HCT116 (cell line): ENCODE data around the gene LSAMP. TPM values are rescaled to one million over a fixed set of nuclear protein-coding genes. Genes with fewer than 3 reads are reported as not detected.

Experiments used
- ATAC-seq: fragments of 200-7000 bp; cut with Tn5 transposase; 2 replicates; pipeline ENCODE4 v1.9.1; 2020; ENCODE audit warnings: mild to moderate bottlenecking, moderate library complexity
- BruUV-seq: library from RNA; stranded (reverse); fragments of 400-500 nt; replicated peaks from 2 replicates; lab custom pipeline; 2021; lab: Mats Ljungman, UMichigan
- CTCF ChIA-PET: fragments of 300-600 bp; sonication (Branson Sonifier 250); formaldehyde crosslinking; loops from one replicate; lab custom pipeline; 2021; ENCODE audit warnings: antibody characterized with exemption; lab: Charles Lee
- POLR2A ChIA-PET: fragments of 300-600, 350-600 bp; sonication (Branson Sonifier 250); formaldehyde crosslinking; loops from one replicate; lab custom pipeline; 2021; ENCODE audit warnings: antibody characterized with exemption; lab: Charles Lee
- RAD21 ChIA-PET, 2 experiments: fragments of 300-600 bp; sonication (Branson Sonifier 250); formaldehyde crosslinking; loops; one replicate each; lab custom pipeline; 2023; ENCODE audit warnings: low total read pairs in 2 of 2; ENCODE audit not compliant: uncharacterized antibody in 2 of 2, unreplicated experiment in 2 of 2, low non-redundant PET in 1 of 2; lab: Charles Lee
- DNase-seq: peaks from one replicate; pipeline ENCODE4 v3.0.0-alpha.2; 2010; ENCODE audit warnings: low read depth, low spot score
- H2AFZ ChIP-seq: fragments of 200-600 bp; shearing (Covaris generic), sonication (generic); 2 replicates; pipeline ENCODE4 v1.6.1; 2017; ENCODE audit warnings: low read depth, mixed run types, mixed read lengths, antibody characterized with exemption, low read length; ENCODE audit not compliant: poor library complexity, severe bottlenecking
- H3K27ac ChIP-seq: 2 replicates; pipeline ENCODE4 v1.5.1; 2012; ENCODE audit warnings: low read depth, low read length
- H3K27me3 ChIP-seq: fragments of 200-600 bp; sonication (generic); 2 replicates; pipeline ENCODE4 v1.6.1; 2016; ENCODE audit warnings: mixed run types, low read length, mixed read lengths; ENCODE audit not compliant: insufficient read depth
- H3K36me3 ChIP-seq, 2 experiments: fragments of 200-500 bp in 1 of 2; fragments of 200-600 bp in 1 of 2; sonication (Bioruptor generic) in 1 of 2; sonication (generic) in 1 of 2; 2 replicates each; pipeline versions ENCODE4 v1.5.1 to v1.6.1; 2014 to 2016; ENCODE audit warnings: low read length in 2 of 2, inconsistent platforms in 1 of 2, mixed read lengths in 1 of 2, mixed run types in 1 of 2; ENCODE audit not compliant: insufficient read depth in 2 of 2, control insufficient read depth in 1 of 2
- H3K4me1 ChIP-seq, 2 experiments: fragments of 200-600 bp in 1 of 2; sonication (generic) in 1 of 2; 2 replicates each; pipeline versions ENCODE4 v1.5.1 to v1.6.1; 2012 to 2017; ENCODE audit warnings: low read length in 2 of 2, inconsistent platforms in 1 of 2, mild to moderate bottlenecking in 1 of 2, mixed read lengths in 1 of 2, mixed run types in 1 of 2, moderate library complexity in 1 of 2; ENCODE audit not compliant: insufficient read depth in 2 of 2, control insufficient read depth in 1 of 2
- H3K4me2 ChIP-seq: fragments of 200-600 bp; sonication (generic); 2 replicates; pipeline ENCODE4 v1.6.1; 2017; ENCODE audit warnings: mixed run types, low read length, mixed read lengths
- H3K4me3 ChIP-seq, 2 experiments: fragments of 200-600 bp in 1 of 2; sonication (generic) in 1 of 2; replicated peaks in 1 of 2; 2 replicates each; pipeline ENCODE4 v1.5.1; 2011 to 2016; ENCODE audit warnings: low read length in 2 of 2, control low read depth in 1 of 2, low read depth in 1 of 2, mild to moderate bottlenecking in 1 of 2, mixed read lengths in 1 of 2, mixed run types in 1 of 2
- H3K79me2 ChIP-seq: fragments of 200-600 bp; sonication (generic); 2 replicates; pipeline ENCODE4 v1.6.1; 2017; ENCODE audit warnings: mild to moderate bottlenecking, mixed run types, low read length, moderate library complexity, mixed read lengths; ENCODE audit not compliant: insufficient read depth
- H3K9ac ChIP-seq: fragments of 200-600 bp; sonication (generic); 2 replicates; pipeline ENCODE4 v1.6.1; 2016; ENCODE audit warnings: low read length, mixed read lengths
- H3K9me2 ChIP-seq: fragments of 200-600 bp; sonication (generic), shearing (Covaris generic); 2 replicates; pipeline ENCODE4 v1.6.1; 2017; ENCODE audit warnings: mixed run types, mild to moderate bottlenecking, moderate library complexity; ENCODE audit not compliant: insufficient read depth
- H3K9me3 ChIP-seq, 2 experiments: fragments of 200-500 bp in 1 of 2; fragments of 200-600 bp in 1 of 2; sonication (Bioruptor generic) in 1 of 2; sonication (generic) in 1 of 2; 2 replicates each; pipeline ENCODE4 v1.6.1; 2014 to 2017; ENCODE audit warnings: low read length in 2 of 2, mixed read lengths in 2 of 2, inconsistent platforms in 1 of 2, low read depth in 1 of 2, mild to moderate bottlenecking in 1 of 2, mixed run types in 1 of 2, moderate library complexity in 1 of 2; ENCODE audit not compliant: control insufficient read depth in 1 of 2, insufficient read depth in 1 of 2
- H4K20me1 ChIP-seq: fragments of 200-600 bp; sonication (generic), shearing (Covaris generic); 2 replicates; pipeline ENCODE4 v1.6.1; 2017; ENCODE audit warnings: mixed run types, mild to moderate bottlenecking, moderate library complexity; ENCODE audit not compliant: insufficient read depth
- ATF3 ChIP-seq: IDR thresholded peaks from 2 replicates; pipeline ENCODE4 v1.6.1; 2012
- CBX3 ChIP-seq: IDR thresholded peaks from 2 replicates; pipeline ENCODE4 v1.6.1; 2012; ENCODE audit warnings: low read depth
- CTCF ChIP-seq, 3 experiments: fragments of 200-600 bp in 1 of 3; sonication (generic) in 1 of 3; IDR thresholded peaks in 2 of 3; conservative IDR thresholded peaks in 1 of 3; 2 replicates each; pipeline ENCODE4 v1.5.1; 2012 to 2017; ENCODE audit warnings: low read depth in 2 of 3, low read length in 2 of 3, antibody characterized with exemption in 1 of 3, borderline replicate concordance in 1 of 3, control low read depth in 1 of 3, mild to moderate bottlenecking in 1 of 3, mixed read lengths in 1 of 3, mixed run types in 1 of 3, moderate library complexity in 1 of 3; ENCODE audit not compliant: insufficient read depth in 1 of 3
- EZH2 ChIP-seq: fragments of 200-600 bp; sonication (generic); IDR thresholded peaks from 2 replicates; pipeline ENCODE4 v1.6.1; 2017; ENCODE audit warnings: antibody characterized with exemption, mixed run types
- EZH2phosphoT487 ChIP-seq: fragments of 200-600 bp; IDR thresholded peaks from 2 replicates; pipeline ENCODE4 v1.6.1; 2018; ENCODE audit warnings: antibody characterized with exemption, borderline replicate concordance
- JUND ChIP-seq: IDR thresholded peaks from 2 replicates; pipeline ENCODE4 v1.6.1; 2012
- YY1 ChIP-seq: IDR thresholded peaks from 2 replicates; pipeline ENCODE4 v1.6.1; 2011; ENCODE audit warnings: low read length, low read depth, moderate library complexity, mild to moderate bottlenecking; ENCODE audit not compliant: insufficient replicate concordance; ENCODE audit errors: extremely low read depth
- ZBTB33 ChIP-seq: IDR thresholded peaks from 2 replicates; pipeline ENCODE4 v1.6.1; 2011; ENCODE audit warnings: mild to moderate bottlenecking, low read length, moderate library complexity; ENCODE audit not compliant: insufficient replicate concordance; ENCODE audit errors: extremely low read depth
- ZFX ChIP-seq: fragments of 450-650 bp; IDR thresholded peaks from 2 replicates; pipeline ENCODE4 v1.6.1; 2017
- ZNF274 ChIP-seq: fragments of 200-500 bp; sonication (Bioruptor generic); IDR thresholded peaks from 2 replicates; pipeline ENCODE4 v1.6.1; 2014; ENCODE audit warnings: mild to moderate bottlenecking, low read depth, low read length, inconsistent platforms
- intact Hi-C: fragments of 100-400 bp; cut with micrococcal nuclease; formaldehyde crosslinking; loops from 2 replicates; pipeline ENCODE4 v1.10.0; 2022
- total RNA-seq: library from RNA; stranded (reverse); gene quantifications from one replicate; pipeline ENCODE4 v1.2.1, GENCODE V29; 2021; ENCODE audit not compliant: unreplicated experiment

Gene LSAMP
- total RNA-seq, 1 experiment from 2014 or later = 0.25 TPM

- ChIA-PET RAD21 (no interaction called here), CTCF (no interaction called here), POLR2A (no interaction called here)
- no peak overlapping the region for H3K4me3 ChIP-seq
- no peaks in the 10 kb centered on the region; the same call in 1 of the 2 replicates for H3K27me3 ChIP-seq
- no peaks in the 10 kb centered on the region; the same call in 1 of the 2 replicates for H4K20me1 ChIP-seq
- H3K9me2 ChIP-seq = no peaks in the 10 kb centered on the region
- intact Hi-C loops = no loop called here
- BruUV-seq = no TSS peak
- no peaks in the 10 kb centered on the region for H3K4me1 ChIP-seq
- no peak overlapping the region for H3K4me2 ChIP-seq
- no peak for TF ChIP-seq ATF3
- TF ChIP-seq CTCF (IDR thresholded peaks at IDR 0.05 in 2 of 3, conservative IDR thresholded peaks at IDR 0.05 in 1 of 3; ENCODE audit: borderline replicate concordance in 1 of 3, insufficient read depth in 1 of 3, low read depth in 2 of 3, low read length in 2 of 3) = peak in 1 of 3 experiments; percentile 23; a peak in 1 of 6 replicates
- H3K36me3 ChIP-seq = no peaks in the 10 kb centered on the region
- no peak overlapping the region for H3K27ac ChIP-seq
- H3K9me3 ChIP-seq = no peaks in the 10 kb centered on the region
- no peak overlapping the region for H3K9ac ChIP-seq
- no peaks in the 10 kb centered on the region for H3K79me2 ChIP-seq
- no peak for DNase-seq
- no peak for ATAC-seq
- H2AFZ ChIP-seq = no peak overlapping the region
These were observed 138.6 kb downstream of the LSAMP start for GRCh38 chr3:116306720-116307119.

- peaks cover 4% of the 10 kb centered on the region; the same call in 1 of the 2 replicates for H3K27me3 ChIP-seq
- H2AFZ ChIP-seq = no peak overlapping the region
- H3K9ac ChIP-seq = no peak overlapping the region
- H3K4me1 ChIP-seq = no peaks in the 10 kb centered on the region
- no peak for ATAC-seq
- intact Hi-C loops = no loop called here
- H3K27ac ChIP-seq = no peak overlapping the region
- H4K20me1 ChIP-seq = no peaks in the 10 kb centered on the region; the same call in 1 of the 2 replicates
- DNase-seq = no peak
- CTCF ChIA-PET = no interaction called here
- POLR2A ChIA-PET = no interaction called here
- RAD21 ChIA-PET = no interaction called here
- H3K9me3 ChIP-seq = no peaks in the 10 kb centered on the region
- H3K36me3 ChIP-seq = no peaks in the 10 kb centered on the region
- BruUV-seq = no TSS peak
- H3K4me3 ChIP-seq = no peak overlapping the region
- no peaks in the 10 kb centered on the region for H3K79me2 ChIP-seq
- no peak overlapping the region for H3K4me2 ChIP-seq
- no peaks in the 10 kb centered on the region for H3K9me2 ChIP-seq
- TF ChIP-seq ZBTB33 (no peak), ATF3 (no peak), JUND (no peak), EZH2 (no peak), CBX3 (no peak), EZH2phosphoT487 (no peak), CTCF (IDR thresholded peaks at IDR 0.05 in 2 of 3, conservative IDR thresholded peaks at IDR 0.05 in 1 of 3; ENCODE audit: borderline replicate concordance in 1 of 3, insufficient read depth in 1 of 3, low read depth in 2 of 3, low read length in 2 of 3) (no peak), YY1 (no peak), ZNF274 (no peak), ZFX (no peak)
These were observed 139.1 kb downstream of the LSAMP start for GRCh38 chr3:116306149-116306548.
